ENCODE results near the gene PRR33.

Gene PRR33

DNA sequence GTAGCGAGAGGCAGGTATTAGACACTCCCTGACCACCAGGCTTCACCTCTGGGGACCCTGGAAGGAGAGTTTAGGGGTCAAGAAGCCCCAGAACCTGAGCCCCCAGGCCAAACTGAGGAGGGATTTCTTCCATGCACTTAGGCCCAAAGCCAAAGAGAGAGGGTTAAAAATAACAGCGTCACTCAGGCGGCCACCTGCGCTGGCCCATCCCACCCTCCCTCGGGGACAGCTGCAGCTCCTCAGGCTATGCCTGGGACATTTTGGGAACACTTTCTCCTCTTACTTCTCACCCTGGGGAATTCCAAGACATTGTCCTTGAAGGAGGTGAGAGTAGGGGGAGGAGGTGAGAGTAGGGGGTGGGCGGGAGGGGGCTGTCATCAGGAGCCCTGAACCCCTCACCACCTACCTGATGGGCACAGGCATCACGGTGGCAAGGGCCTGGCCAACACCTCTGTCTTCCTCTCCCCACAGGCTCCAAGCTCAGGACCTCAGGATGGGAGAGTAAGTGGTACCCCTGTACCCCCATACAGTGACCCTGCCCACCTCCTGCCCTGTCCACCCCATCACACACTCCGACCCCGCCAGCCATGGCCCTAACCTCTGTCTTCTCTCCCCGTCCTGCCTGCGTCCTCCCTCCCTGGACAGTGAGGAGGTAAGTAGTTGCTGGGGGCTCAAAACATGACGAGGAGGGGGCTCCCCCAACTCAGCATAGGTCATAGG, 52.3 kb downstream of the PRR33 start:
- no peak overlapping the region for H3K4me3 ChIP-seq (ENCODE audit: low read length)
- no peak for DNase-seq (ENCODE audit: low read depth)
- TF ChIP-seq, protein P1, sequence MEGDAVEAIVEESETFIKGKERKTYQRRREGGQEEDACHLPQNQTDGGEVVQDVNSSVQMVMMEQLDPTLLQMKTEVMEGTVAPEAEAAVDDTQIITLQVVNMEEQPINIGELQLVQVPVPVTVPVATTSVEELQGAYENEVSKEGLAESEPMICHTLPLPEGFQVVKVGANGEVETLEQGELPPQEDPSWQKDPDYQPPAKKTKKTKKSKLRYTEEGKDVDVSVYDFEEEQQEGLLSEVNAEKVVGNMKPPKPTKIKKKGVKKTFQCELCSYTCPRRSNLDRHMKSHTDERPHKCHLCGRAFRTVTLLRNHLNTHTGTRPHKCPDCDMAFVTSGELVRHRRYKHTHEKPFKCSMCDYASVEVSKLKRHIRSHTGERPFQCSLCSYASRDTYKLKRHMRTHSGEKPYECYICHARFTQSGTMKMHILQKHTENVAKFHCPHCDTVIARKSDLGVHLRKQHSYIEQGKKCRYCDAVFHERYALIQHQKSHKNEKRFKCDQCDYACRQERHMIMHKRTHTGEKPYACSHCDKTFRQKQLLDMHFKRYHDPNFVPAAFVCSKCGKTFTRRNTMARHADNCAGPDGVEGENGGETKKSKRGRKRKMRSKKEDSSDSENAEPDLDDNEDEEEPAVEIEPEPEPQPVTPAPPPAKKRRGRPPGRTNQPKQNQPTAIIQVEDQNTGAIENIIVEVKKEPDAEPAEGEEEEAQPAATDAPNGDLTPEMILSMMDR (conservative IDR thresholded peaks at IDR 0.05; ENCODE audit: low read length): no peak

DNA sequence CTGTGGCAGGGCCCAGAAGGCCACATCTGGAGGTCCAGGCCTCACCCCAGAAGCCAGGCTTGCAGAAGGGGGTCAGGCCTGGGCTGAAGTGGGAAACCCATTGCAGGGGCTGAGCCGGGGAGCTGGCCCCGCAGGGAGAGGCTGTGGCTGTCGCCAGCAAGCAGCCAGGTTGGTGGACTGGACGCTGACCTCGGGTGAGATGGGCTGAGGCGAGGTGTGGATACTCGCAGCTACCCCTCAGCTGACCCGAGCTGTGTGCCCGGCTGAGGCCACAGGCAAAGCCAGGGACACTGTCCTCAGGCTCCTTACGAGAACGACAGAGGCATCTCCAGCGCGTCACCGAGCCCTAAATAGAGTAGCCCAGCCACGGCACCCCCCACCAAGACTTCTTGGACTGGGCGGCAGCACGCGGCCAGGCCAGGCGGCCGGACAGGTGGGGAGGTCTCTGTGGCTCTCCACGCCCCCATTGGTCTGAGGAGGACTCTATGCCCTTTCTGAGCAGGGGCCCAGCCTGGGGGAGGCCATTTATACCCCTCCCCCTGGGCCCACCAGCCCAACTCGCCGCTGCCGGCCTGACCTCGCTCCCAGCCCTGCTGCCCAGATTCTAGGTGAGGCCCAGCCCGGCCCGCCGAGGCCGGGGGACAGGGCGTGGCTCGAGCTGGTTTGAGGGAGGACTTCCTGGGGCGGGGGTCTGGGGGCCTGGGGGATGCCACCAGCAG, 53.1 kb downstream of the PRR33 start, which contains the start of gene TNNI2:
Gene TNNI2, plus strand, starts transcription at position 556 of the 719 bp plus-strand sequence. CDS start 716 bp downstream, outside the sequence.
- no peak within 1 kb of the TSS for H3K4me3 ChIP-seq (ENCODE audit: low read length)
- DNase-seq (ENCODE audit: low read depth): no peak
- TF ChIP-seq, protein P1 (conservative IDR thresholded peaks at IDR 0.05; ENCODE audit: low read length): no peak
